UCSD-AML1 (cell line): ENCODE data around the gene IMPDH2.

ENCODE experiments used
- DNase-seq: peaks from one replicate; lab custom pipeline; 2025; ENCODE audit not compliant: unreplicated experiment; lab: John Stamatoyannopoulos, UW

Gene IMPDH2

GRCh38 chr3:48984663-48985062 lies 44.5 kb downstream of the IMPDH2 start:
- no peak for DNase-seq

GRCh38 chr3:48983096-48983495 lies 46.1 kb downstream of the IMPDH2 start:
- no peak for DNase-seq

- DNase-seq = no peak
These were observed 46.5 kb downstream of the IMPDH2 start for GRCh38 chr3:48982686-48983085.

DNA sequence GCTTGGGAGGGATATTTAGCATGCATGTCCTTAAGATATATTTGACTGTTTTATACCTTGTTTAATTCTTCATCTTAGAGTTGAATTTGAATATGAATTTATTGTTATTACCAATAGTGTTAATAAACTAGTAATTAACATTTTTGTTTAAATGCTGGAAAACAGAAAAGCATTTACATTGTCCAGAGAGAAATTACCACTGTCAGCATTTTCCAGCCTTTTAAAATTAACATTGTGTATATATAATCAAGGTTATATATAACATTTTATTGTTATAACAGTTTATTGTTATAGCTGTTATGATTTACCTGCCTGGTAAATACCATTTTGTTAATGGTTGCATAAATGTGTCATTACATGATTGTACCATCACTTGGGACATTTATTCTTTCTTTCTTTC lies 47.2 kb downstream of the IMPDH2 start:
- no peak for DNase-seq

DNA sequence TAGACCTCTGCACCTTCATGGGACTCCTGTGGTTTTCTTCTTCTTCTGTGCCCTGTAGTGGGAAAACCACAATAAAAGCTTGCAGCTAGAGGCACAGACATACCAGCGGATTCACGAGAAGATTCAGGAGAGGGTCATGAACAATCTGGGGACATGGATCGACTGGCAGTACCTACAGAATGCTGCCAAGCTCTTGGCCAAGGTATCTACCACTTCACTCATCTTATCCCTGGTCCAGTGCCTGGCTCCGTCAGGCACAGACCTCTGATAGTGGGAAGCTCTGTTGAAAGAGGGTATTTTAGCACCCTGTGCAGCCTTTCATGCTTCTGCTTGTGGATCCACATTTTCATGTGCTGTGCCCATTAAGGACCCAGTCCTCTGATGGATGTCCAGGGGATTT lies 48.9 kb downstream of the IMPDH2 start:
- no peak for DNase-seq

- no peak for DNase-seq
These were observed 49.7 kb downstream of the IMPDH2 start for GRCh38 chr3:48979451-48979850.
